Measurements from ENCODE around the gene TCERG1L.

Gene TCERG1L

DNA sequence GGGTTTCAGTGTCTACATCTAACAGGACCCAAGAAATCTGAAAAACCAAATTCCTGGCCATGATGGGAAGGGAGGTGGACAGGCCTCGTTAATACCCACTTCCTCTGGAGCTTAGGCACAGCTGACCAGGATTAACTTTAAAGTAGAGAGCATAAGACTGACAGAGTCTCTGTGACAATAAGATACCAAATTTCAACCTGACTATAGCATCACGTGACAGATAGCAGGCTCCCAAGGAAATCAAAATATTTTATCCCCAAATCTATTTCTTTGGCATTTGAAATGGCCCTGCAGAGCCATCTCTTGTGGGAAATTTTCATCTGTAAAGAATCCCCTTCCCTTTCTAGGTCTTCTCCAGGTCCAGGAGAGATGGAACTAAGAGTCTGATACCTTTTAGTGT is 258.3 kb downstream of the TCERG1L start:
- Histone ChIP-seq H3K9me3 (ENCODE audit: control insufficient read depth, insufficient read depth, low read length) (peaks cover 25% of the 10 kb centered on the region), H3K4me3 (ENCODE audit: low read depth, low read length) (no peak overlapping the region), H3K36me3 (ENCODE audit: control insufficient read depth, insufficient read depth, low read length) (no peaks in the 10 kb centered on the region), H3K27me3 (ENCODE audit: control insufficient read depth, insufficient read depth, low read length) (no peaks in the 10 kb centered on the region), H3K4me1 (ENCODE audit: control insufficient read depth, insufficient read depth, low read length) (peaks cover 19% of the 10 kb centered on the region), H3K27ac (ENCODE audit: low read depth, low read length) (no peak overlapping the region), H3K9ac (ENCODE audit: low read depth, low read length) (no peak overlapping the region)

DNA sequence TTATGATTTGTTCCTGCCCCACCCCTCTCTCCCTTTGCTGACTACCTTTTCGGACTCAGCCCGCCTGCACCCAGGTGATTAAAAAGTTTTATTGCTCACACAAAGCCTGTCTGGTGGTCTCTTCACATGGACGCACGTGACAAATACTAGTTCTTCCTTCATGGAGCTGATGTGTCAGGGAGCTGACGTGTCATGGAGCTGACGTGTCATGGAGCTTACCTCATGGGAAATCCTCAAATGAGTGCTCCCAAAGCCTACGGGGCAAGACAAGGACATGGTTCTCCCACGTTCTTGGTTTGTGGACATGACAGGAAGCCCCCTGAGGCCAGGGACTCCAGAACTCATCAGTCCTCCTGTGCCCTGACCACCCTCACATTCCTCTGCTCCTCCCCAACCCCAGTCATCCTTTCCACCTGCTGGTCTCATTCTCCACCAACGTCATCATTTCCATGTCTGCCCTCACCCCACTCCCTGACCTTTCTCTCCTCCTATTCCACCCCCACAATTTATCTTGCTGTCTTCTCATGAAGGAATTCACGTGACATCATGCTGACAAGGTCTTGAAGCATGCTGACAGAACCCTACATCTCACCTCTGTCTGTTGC is 261.3 kb downstream of the TCERG1L start:
- Histone ChIP-seq H3K4me3 (ENCODE audit: low read depth, low read length) (no peak overlapping the region), H3K27ac (ENCODE audit: low read depth, low read length) (no peak overlapping the region), H3K27me3 (ENCODE audit: control insufficient read depth, insufficient read depth, low read length) (no peaks in the 10 kb centered on the region), H3K9me3 (ENCODE audit: control insufficient read depth, insufficient read depth, low read length) (peaks cover 31% of the 10 kb centered on the region), H3K4me1 (ENCODE audit: control insufficient read depth, insufficient read depth, low read length) (peaks cover 27% of the 10 kb centered on the region), H3K9ac (ENCODE audit: low read depth, low read length) (no peak overlapping the region), H3K36me3 (ENCODE audit: control insufficient read depth, insufficient read depth, low read length) (no peaks in the 10 kb centered on the region)

DNA sequence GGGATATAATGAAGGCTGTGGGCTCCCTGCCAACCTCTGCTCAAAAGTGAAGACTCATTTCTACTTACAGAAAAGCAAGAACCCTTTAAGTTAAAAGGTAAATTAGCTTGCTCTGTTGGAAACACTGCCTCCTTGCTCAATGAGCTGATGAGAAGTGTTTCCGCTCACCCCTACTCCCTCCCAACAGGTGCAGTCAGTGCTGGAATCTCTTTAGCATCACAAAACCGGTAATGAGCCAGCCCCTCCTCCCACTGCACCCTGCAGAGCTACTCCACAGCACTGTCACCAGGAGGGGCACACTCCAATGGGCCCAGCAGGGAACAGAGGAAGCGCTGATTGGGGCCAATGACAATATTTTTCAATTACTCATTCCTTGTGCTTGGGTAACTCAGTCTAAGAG is 262.5 kb downstream of the TCERG1L start:
- Histone ChIP-seq H3K4me3 (ENCODE audit: low read depth, low read length) (peak overlapping the region; percentile 47), H3K9ac (ENCODE audit: low read depth, low read length) (peak overlapping the region; percentile 39; the same call in 1 of the 2 replicates), H3K27me3 (ENCODE audit: control insufficient read depth, insufficient read depth, low read length) (no peaks in the 10 kb centered on the region), H3K27ac (ENCODE audit: low read depth, low read length) (peak overlapping the region; percentile 91), H3K36me3 (ENCODE audit: control insufficient read depth, insufficient read depth, low read length) (no peaks in the 10 kb centered on the region), H3K4me1 (ENCODE audit: control insufficient read depth, insufficient read depth, low read length) (peaks cover 22% of the 10 kb centered on the region), H3K9me3 (ENCODE audit: control insufficient read depth, insufficient read depth, low read length) (peaks cover 31% of the 10 kb centered on the region)

DNA sequence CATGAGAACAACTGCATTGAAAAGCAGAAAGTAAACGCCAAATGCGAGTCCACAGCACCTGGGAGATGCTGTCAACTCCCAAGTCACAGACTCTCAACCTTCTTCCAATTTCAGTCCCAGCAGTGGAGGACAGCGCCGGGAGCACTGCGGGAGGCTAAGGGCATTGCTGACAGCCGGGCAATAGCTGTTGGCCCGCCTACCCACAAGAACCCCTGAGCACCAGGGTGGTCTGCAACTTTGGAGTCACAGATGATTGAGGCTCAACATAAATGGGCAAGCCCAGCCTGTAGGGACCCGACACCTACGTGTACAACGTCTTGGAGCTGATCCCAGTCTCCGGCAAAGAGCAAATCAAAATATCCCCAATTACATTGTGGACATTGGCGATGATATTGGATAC is 262.9 kb downstream of the TCERG1L start:
- H3K4me3 ChIP-seq (ENCODE audit: low read depth, low read length) = peak overlapping the region; percentile 47
- peaks cover 31% of the 10 kb centered on the region for H3K9me3 ChIP-seq (ENCODE audit: control insufficient read depth, insufficient read depth, low read length)
- peak overlapping the region; percentile 91 for H3K27ac ChIP-seq (ENCODE audit: low read depth, low read length)
- H3K27me3 ChIP-seq (ENCODE audit: control insufficient read depth, insufficient read depth, low read length) = no peaks in the 10 kb centered on the region
- H3K36me3 ChIP-seq (ENCODE audit: control insufficient read depth, insufficient read depth, low read length) = no peaks in the 10 kb centered on the region
- peaks cover 22% of the 10 kb centered on the region for H3K4me1 ChIP-seq (ENCODE audit: control insufficient read depth, insufficient read depth, low read length)
- peak overlapping the region; percentile 39; the same call in 1 of the 2 replicates for H3K9ac ChIP-seq (ENCODE audit: low read depth, low read length)

DNA sequence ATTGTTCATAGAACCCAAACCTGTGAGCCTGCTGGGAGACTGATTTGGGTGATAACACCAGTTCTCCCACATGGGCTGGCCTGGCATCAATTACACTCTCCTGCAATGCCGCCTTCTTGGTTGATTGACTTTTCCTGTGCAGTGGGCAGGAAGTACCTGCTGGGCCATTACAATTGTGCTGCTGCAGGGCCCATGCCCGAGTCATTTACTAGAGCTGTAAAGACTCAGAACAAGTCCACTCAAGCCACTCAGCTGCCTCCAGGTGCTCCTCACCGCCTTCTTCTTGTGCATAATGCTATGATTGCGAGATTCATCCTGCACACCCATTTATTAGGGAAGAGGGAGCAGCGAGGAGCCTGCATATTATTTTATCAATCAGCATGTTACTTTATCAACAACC is 264.0 kb downstream of the TCERG1L start:
- no peak overlapping the region for H3K9ac ChIP-seq (ENCODE audit: low read depth, low read length)
- H3K4me3 ChIP-seq (ENCODE audit: low read depth, low read length) = no peak overlapping the region
- H3K4me1 ChIP-seq (ENCODE audit: control insufficient read depth, insufficient read depth, low read length) = peaks cover 22% of the 10 kb centered on the region
- no peaks in the 10 kb centered on the region for H3K27me3 ChIP-seq (ENCODE audit: control insufficient read depth, insufficient read depth, low read length)
- H3K27ac ChIP-seq (ENCODE audit: low read depth, low read length) = no peak overlapping the region
- peaks cover 31% of the 10 kb centered on the region for H3K9me3 ChIP-seq (ENCODE audit: control insufficient read depth, insufficient read depth, low read length)
- H3K36me3 ChIP-seq (ENCODE audit: control insufficient read depth, insufficient read depth, low read length) = no peaks in the 10 kb centered on the region

DNA sequence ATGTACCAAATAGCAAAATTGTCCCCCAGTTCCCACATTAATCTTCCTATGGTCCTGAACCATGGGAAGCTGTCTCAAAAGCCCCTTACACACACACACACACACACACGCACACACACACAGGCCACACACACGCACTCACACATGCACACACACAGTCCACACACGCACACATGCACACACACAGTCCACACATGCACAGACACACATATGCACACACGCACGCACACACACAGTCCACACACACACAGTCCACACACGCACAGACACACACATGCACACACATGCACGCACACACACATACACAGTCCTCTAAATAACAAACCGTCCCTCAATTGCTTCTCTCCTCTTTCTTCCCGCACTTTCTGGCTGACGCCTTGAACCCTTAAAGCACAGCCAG is 265.3 kb downstream of the TCERG1L start:
- peaks cover 23% of the 10 kb centered on the region for H3K9me3 ChIP-seq (ENCODE audit: control insufficient read depth, insufficient read depth, low read length)
- no peak overlapping the region for H3K9ac ChIP-seq (ENCODE audit: low read depth, low read length)
- H3K27ac ChIP-seq (ENCODE audit: low read depth, low read length) = no peak overlapping the region
- H3K4me3 ChIP-seq (ENCODE audit: low read depth, low read length) = no peak overlapping the region
- no peaks in the 10 kb centered on the region for H3K27me3 ChIP-seq (ENCODE audit: control insufficient read depth, insufficient read depth, low read length)
- H3K36me3 ChIP-seq (ENCODE audit: control insufficient read depth, insufficient read depth, low read length) = no peaks in the 10 kb centered on the region
- peaks cover 22% of the 10 kb centered on the region for H3K4me1 ChIP-seq (ENCODE audit: control insufficient read depth, insufficient read depth, low read length)

DNA sequence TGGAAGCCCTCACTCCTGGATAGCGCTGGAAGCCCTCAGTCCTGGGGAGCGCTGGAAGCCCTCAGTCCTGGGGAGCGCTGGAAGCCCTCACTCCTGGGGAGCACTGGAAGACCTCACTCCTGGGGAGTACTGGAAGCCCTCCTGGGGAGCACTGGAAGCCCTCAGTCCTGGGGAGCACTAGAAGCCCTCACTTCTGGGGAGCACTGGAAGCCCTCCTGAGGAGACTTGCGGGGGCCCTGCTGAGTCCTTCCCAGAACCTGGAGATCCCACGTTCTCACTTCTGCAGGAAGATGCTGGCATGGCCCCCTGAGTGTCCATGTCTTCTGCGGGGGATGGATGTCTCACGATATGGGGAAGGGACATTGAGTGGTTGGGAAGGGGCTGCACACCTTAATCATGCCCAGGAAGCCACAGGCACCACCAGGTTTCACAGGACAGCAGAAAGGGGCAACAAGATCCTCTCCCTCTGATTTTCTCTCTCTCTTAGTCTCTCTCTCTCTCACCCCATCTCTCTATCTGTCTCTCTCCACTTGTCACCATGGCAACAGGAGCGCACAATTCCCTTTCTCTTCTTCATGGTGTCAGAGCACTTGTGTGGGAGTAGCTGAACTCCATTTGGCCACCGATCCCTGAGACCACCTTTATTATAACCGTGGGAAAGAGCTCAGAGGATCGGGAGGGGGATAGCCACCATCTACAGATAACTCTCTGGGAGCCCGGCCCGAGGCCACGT is 267.0 kb downstream of the TCERG1L start:
- H3K9ac ChIP-seq (ENCODE audit: low read depth, low read length) = no peak overlapping the region
- no peak overlapping the region for H3K4me3 ChIP-seq (ENCODE audit: low read depth, low read length)
- H3K9me3 ChIP-seq (ENCODE audit: control insufficient read depth, insufficient read depth, low read length) = peaks cover 26% of the 10 kb centered on the region
- H3K4me1 ChIP-seq (ENCODE audit: control insufficient read depth, insufficient read depth, low read length) = peaks cover 19% of the 10 kb centered on the region
- H3K27me3 ChIP-seq (ENCODE audit: control insufficient read depth, insufficient read depth, low read length) = no peaks in the 10 kb centered on the region
- H3K36me3 ChIP-seq (ENCODE audit: control insufficient read depth, insufficient read depth, low read length) = no peaks in the 10 kb centered on the region
- H3K27ac ChIP-seq (ENCODE audit: low read depth, low read length) = no peak overlapping the region

DNA sequence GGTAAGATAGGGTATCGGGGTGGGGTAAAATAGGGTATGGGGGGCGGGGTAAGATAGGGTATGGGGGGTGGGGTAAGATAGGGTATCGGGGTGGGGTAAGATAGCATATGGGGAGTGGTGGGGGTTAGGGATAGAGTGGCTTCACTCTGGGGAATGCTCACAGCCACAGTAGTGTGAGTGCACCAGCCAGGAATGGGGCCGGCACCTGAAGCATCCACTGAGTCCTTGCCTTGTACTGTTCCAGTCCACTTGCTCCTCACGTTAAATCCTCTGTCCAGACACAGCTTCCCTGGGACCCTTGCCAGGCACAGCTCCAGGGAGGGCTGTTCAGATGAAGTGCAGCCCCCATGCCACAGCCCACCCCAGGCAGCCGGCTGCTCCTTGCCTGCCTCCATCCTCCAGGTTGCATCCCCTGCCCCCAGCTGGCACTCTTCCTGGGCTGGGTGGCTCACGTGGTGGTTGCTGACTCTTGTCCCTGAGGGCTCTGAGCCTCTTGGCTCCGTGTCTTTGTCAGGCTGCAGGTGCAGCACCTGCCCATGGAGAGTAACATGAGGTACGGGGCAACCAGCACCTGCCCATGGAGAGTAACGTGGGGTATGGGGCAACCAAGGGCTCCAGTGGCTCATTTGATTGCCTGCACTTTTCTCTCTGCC is 268.4 kb downstream of the TCERG1L start:
- H3K27ac ChIP-seq (ENCODE audit: low read depth, low read length) = no peak overlapping the region
- no peaks in the 10 kb centered on the region for H3K36me3 ChIP-seq (ENCODE audit: control insufficient read depth, insufficient read depth, low read length)
- H3K27me3 ChIP-seq (ENCODE audit: control insufficient read depth, insufficient read depth, low read length) = no peaks in the 10 kb centered on the region
- H3K9me3 ChIP-seq (ENCODE audit: control insufficient read depth, insufficient read depth, low read length) = peaks cover 27% of the 10 kb centered on the region
- peaks cover 8% of the 10 kb centered on the region for H3K4me1 ChIP-seq (ENCODE audit: control insufficient read depth, insufficient read depth, low read length)
- H3K4me3 ChIP-seq (ENCODE audit: low read depth, low read length) = no peak overlapping the region
- no peak overlapping the region for H3K9ac ChIP-seq (ENCODE audit: low read depth, low read length)
